Gastroesophageal sphincter (tissue), 3 donors: ENCODE measurements around the gene PLEKHG3.

ENCODE experiments used
- POLR2A ChIP-seq, 2 donors: fragments of 450-650 bp; IDR thresholded peaks; one replicate each; pipeline ENCODE4 v1.6.1; 2017; ENCODE audit warnings: antibody characterized with exemption in 2 of 2, mild to moderate bottlenecking in 2 of 2, moderate library complexity in 1 of 2
- TF ChIP-seq, protein P1 (sequence below), 4 experiments: fragments of 200-600 bp in 2 of 4; fragments of 450-650 bp in 2 of 4; sonication (generic) in 1 of 4; IDR thresholded peaks; one replicate each; pipeline ENCODE4 v1.5.1; 2017 to 2019; ENCODE audit warnings: antibody characterized with exemption in 4 of 4, mild to moderate bottlenecking in 2 of 4, moderate library complexity in 2 of 4

DNA sequence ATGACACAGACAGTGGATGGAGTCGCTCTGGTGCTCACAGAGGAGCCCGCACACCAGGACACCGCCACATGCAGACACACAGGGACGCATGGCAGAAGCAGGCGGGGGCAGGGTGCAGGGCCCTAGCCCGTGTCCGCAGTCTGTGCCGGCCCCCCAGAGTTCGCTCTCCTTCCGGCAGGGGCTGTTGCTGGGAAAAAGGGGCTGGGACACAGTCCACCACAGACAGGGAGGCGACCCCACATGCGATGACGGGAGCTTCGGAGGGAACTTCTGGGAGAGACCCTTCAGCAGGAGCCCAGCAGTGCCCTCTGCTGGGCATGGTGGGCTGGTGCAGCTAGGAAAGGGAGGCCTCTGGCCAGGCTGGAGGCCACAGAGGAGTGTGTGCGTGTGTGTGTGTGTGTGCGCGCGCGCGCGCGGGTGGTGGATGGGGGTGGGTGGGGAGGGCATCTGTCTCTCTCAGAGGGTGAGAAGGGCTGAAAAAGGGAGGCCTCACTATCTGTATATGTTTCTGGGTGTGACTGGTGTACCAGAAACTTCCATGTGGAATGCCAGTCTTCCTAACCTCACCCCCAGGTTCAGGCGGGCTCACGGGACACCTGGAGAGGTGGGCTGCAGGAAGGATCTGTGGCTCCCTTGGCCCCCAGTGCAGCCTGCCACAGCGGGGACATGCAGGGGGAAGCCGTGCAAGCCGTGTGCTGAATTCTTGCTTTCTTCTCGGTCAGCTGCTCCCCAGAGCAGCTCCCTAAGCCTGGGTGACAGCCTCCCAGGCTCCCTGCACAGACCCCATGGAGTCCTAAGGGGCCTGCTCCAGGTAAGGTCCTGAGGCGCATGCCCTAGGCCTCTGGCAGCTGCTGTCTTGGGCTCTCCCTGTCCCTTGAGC is 60.7 kb downstream of the PLEKHG3 start:
- TF ChIP-seq, protein P1, sequence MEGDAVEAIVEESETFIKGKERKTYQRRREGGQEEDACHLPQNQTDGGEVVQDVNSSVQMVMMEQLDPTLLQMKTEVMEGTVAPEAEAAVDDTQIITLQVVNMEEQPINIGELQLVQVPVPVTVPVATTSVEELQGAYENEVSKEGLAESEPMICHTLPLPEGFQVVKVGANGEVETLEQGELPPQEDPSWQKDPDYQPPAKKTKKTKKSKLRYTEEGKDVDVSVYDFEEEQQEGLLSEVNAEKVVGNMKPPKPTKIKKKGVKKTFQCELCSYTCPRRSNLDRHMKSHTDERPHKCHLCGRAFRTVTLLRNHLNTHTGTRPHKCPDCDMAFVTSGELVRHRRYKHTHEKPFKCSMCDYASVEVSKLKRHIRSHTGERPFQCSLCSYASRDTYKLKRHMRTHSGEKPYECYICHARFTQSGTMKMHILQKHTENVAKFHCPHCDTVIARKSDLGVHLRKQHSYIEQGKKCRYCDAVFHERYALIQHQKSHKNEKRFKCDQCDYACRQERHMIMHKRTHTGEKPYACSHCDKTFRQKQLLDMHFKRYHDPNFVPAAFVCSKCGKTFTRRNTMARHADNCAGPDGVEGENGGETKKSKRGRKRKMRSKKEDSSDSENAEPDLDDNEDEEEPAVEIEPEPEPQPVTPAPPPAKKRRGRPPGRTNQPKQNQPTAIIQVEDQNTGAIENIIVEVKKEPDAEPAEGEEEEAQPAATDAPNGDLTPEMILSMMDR (IDR thresholded peaks at IDR 0.05), result peak in 3 of 4 experiments; percentile 89 to 96 (median 93)
- no peak for TF ChIP-seq POLR2A (IDR thresholded peaks at IDR 0.05)
